Measurements from ENCODE around the gene CNN1. TPM values are rescaled to one million over a fixed set of nuclear protein-coding genes. Genes with fewer than 3 reads are reported as not detected.
A peak's percentile ranks its signal among the peaks of the same experiment; 100 is the strongest.

Gene CNN1
- not detected for polyA plus RNA-seq

- Mint-ChIP-seq H3K27me3 (ENCODE audit: low read depth in 3 of 3) (peaks cover 4 to 17% (median 10%) of the 10 kb centered on the region in 3 donors), H3K4me3 (no peak within 1 kb of the TSS), H3K36me3 (no peaks in the 10 kb centered on the region), H3K4me1 (peaks cover 8 to 15% of the 10 kb centered on the region in 2 donors), H3K9me3 (no peaks in the 10 kb centered on the region), H3K27ac (no peak within 1 kb of the TSS)
- no peak for DNase-seq
Measured at GRCh38 chr19:11538232-11539036, at the start of gene CNN1. Gene CNN1, plus strand, starts transcription at chr19:11538851. Its CDS starts 77 bp downstream, at chr19:11538928.

- Mint-ChIP-seq H3K9me3 (no peaks in the 10 kb centered on the region), H3K4me1 (peaks cover 0 to 2% of the 10 kb centered on the region in 2 donors), H3K27me3 (ENCODE audit: low read depth in 3 of 3) (no peaks in the 10 kb centered on the region), H3K27ac (no peak overlapping the region), H3K4me3 (no peak overlapping the region), H3K36me3 (peaks cover 0 to 11% (median 0%) of the 10 kb centered on the region in 3 donors)
- no peak for DNase-seq
Measured at GRCh38 chr19:11489378-11489777, 49.3 kb upstream of the CNN1 start.

- no peak for DNase-seq
- Mint-ChIP-seq H3K4me1 (peaks cover 0 to 2% of the 10 kb centered on the region in 2 donors), H3K27ac (no peak overlapping the region), H3K36me3 (peaks cover 0 to 7% (median under 1%) of the 10 kb centered on the region in 3 donors), H3K9me3 (no peaks in the 10 kb centered on the region), H3K4me3 (no peak overlapping the region), H3K27me3 (ENCODE audit: low read depth in 3 of 3) (no peaks in the 10 kb centered on the region)
Measured at GRCh38 chr19:11494634-11495285, 43.9 kb upstream of the CNN1 start.

- H3K4me1 Mint-ChIP-seq, result peaks cover 0 to 6% of the 10 kb centered on the region in 2 donors
- no peaks in the 10 kb centered on the region for H3K9me3 Mint-ChIP-seq
- H3K36me3 Mint-ChIP-seq, result peaks cover 0 to 10% (median 4%) of the 10 kb centered on the region in 3 donors
- no peaks in the 10 kb centered on the region for H3K27me3 Mint-ChIP-seq (ENCODE audit: low read depth in 3 of 3)
- H3K4me3 Mint-ChIP-seq, result no peak overlapping the region
- no peak for DNase-seq
- H3K27ac Mint-ChIP-seq, result no peak overlapping the region
Measured at GRCh38 chr19:11495481-11495880, 43.2 kb upstream of the CNN1 start.

- H3K27ac Mint-ChIP-seq, result no peak overlapping the region
- no peaks in the 10 kb centered on the region for H3K27me3 Mint-ChIP-seq (ENCODE audit: low read depth in 3 of 3)
- no peak for DNase-seq
- no peaks in the 10 kb centered on the region for H3K9me3 Mint-ChIP-seq
- H3K4me3 Mint-ChIP-seq, result no peak overlapping the region
- peaks cover 0 to 5% of the 10 kb centered on the region in 2 donors for H3K4me1 Mint-ChIP-seq
- H3K36me3 Mint-ChIP-seq, result peaks cover 0 to 9% (median 4%) of the 10 kb centered on the region in 3 donors
Measured at GRCh38 chr19:11495885-11496284, 42.8 kb upstream of the CNN1 start.

- H3K27me3 Mint-ChIP-seq (ENCODE audit: low read depth in 3 of 3), result peaks cover 0 to 2% (median 0%) of the 10 kb centered on the region in 3 donors
- no peaks in the 10 kb centered on the region for H3K9me3 Mint-ChIP-seq
- peaks cover 0 to 7% (median 6%) of the 10 kb centered on the region in 3 donors for H3K36me3 Mint-ChIP-seq
- peak; percentile 25 to 49 (median 30) for DNase-seq
- no peak overlapping the region for H3K4me3 Mint-ChIP-seq
- H3K4me1 Mint-ChIP-seq, result peaks cover 0 to 6% of the 10 kb centered on the region in 2 donors
- no peak overlapping the region for H3K27ac Mint-ChIP-seq
Measured at GRCh38 chr19:11496391-11497163, 42.1 kb upstream of the CNN1 start.

- no peaks in the 10 kb centered on the region for H3K9me3 Mint-ChIP-seq
- DNase-seq, result no peak
- peaks cover under 1 to 6% of the 10 kb centered on the region in 2 donors for H3K4me1 Mint-ChIP-seq
- no peak overlapping the region for H3K27ac Mint-ChIP-seq
- H3K4me3 Mint-ChIP-seq, result no peak overlapping the region
- H3K27me3 Mint-ChIP-seq (ENCODE audit: low read depth in 3 of 3), result peaks cover 0 to 2% (median 0%) of the 10 kb centered on the region in 3 donors
- H3K36me3 Mint-ChIP-seq, result peaks cover 0 to 7% (median 6%) of the 10 kb centered on the region in 3 donors
Measured at GRCh38 chr19:11499220-11499726, 39.4 kb upstream of the CNN1 start.

- H3K36me3 Mint-ChIP-seq, result peaks cover 0 to 7% (median 6%) of the 10 kb centered on the region in 3 donors
Measured at GRCh38 chr19:11499890-11500420, 38.7 kb upstream of the CNN1 start.

GRCh38 chr19:11504502-11505031, 34.1 kb upstream of the CNN1 start:
- Mint-ChIP-seq H3K4me1 (peaks cover 14 to 19% of the 10 kb centered on the region in 2 donors), H3K4me3 (peak overlapping the region; percentile 68 to 90 (median 86)), H3K27me3 (ENCODE audit: low read depth in 3 of 3) (peaks cover 3 to 9% (median 5%) of the 10 kb centered on the region in 3 donors), H3K27ac (peak overlapping the region; percentile 85 to 91 (median 89)), H3K9me3 (no peaks in the 10 kb centered on the region), H3K36me3 (peaks cover 0 to 7% (median 3%) of the 10 kb centered on the region in 3 donors)
- DNase-seq, result no peak

More at GRCh38 chr19:11499890-11500420, 38.7 kb upstream of the CNN1 start:
- DNase-seq, result no peak
- Mint-ChIP-seq H3K4me1 (peaks cover 7 to 12% of the 10 kb centered on the region in 2 donors), H3K27me3 (ENCODE audit: low read depth in 3 of 3) (peaks cover 0 to 2% (median 0%) of the 10 kb centered on the region in 3 donors), H3K4me3 (no peak overlapping the region), H3K27ac (peak overlapping the region in 2 of 6 donors; percentile 13 to 60), H3K9me3 (no peaks in the 10 kb centered on the region)

- H3K4me1 Mint-ChIP-seq, result peaks cover 14 to 16% of the 10 kb centered on the region in 2 donors
- peak overlapping the region; percentile 85 to 91 (median 89) for H3K27ac Mint-ChIP-seq
- peaks cover 3 to 9% (median 5%) of the 10 kb centered on the region in 3 donors for H3K27me3 Mint-ChIP-seq (ENCODE audit: low read depth in 3 of 3)
- no peaks in the 10 kb centered on the region for H3K9me3 Mint-ChIP-seq
- peaks cover 0 to 4% (median 0%) of the 10 kb centered on the region in 3 donors for H3K36me3 Mint-ChIP-seq
- peak; percentile 96 for DNase-seq
- H3K4me3 Mint-ChIP-seq, result peak overlapping the region; percentile 68 to 90 (median 86)
Measured at GRCh38 chr19:11505032-11505503, 33.6 kb upstream of the CNN1 start.

GRCh38 chr19:11505504-11506100, 33.0 kb upstream of the CNN1 start, which contains the start of gene ZNF653:
Gene ZNF653, minus strand, starts transcription at chr19:11505839. Its CDS starts 53 bp downstream, at chr19:11505786.
- peaks cover 0 to 4% (median under 1%) of the 10 kb centered on the region in 3 donors for H3K36me3 Mint-ChIP-seq
- H3K27ac Mint-ChIP-seq, result peak within 1 kb of the TSS; percentile 87 to 96 (median 92)
- peak; percentile 94 to 96 (median 96) for DNase-seq
- peak within 1 kb of the TSS; percentile 87 to 93 (median 91) for H3K4me3 Mint-ChIP-seq
- H3K9me3 Mint-ChIP-seq, result no peaks in the 10 kb centered on the region
- H3K4me1 Mint-ChIP-seq, result peaks cover 14 to 15% of the 10 kb centered on the region in 2 donors
- peaks cover 3 to 9% (median 5%) of the 10 kb centered on the region in 3 donors for H3K27me3 Mint-ChIP-seq (ENCODE audit: low read depth in 3 of 3)

- Mint-ChIP-seq H3K27me3 (ENCODE audit: low read depth in 3 of 3) (peaks cover 3 to 9% (median 5%) of the 10 kb centered on the region in 3 donors), H3K9me3 (no peaks in the 10 kb centered on the region), H3K27ac (peak overlapping the region; percentile 83 to 96 (median 92)), H3K4me1 (peaks cover 13 to 14% of the 10 kb centered on the region in 2 donors), H3K4me3 (peak overlapping the region; percentile 87 to 93 (median 91)), H3K36me3 (peaks cover under 1 to 4% (median 4%) of the 10 kb centered on the region in 3 donors)
- DNase-seq, result no peak
Measured at GRCh38 chr19:11506101-11506555, 32.5 kb upstream of the CNN1 start.

Data from immature natural killer cell (primary cell).